Esophagus squamous epithelium (tissue), 5 donors: ENCODE measurements around the gene TRAPPC5. TPM values are rescaled to one million over a fixed set of nuclear protein-coding genes. Genes with fewer than 3 reads are reported as not detected.
A peak's percentile ranks its signal among the peaks of the same experiment; 100 is the strongest.

Experiments
- DNase-seq: peaks from one replicate; lab custom pipeline; 2025; lab: John Stamatoyannopoulos, UW
- H3K27ac ChIP-seq, 4 donors: fragments of 200-600 bp; sonication (generic); one replicate each; pipeline ENCODE4 v1.5.1; 2016 to 2019; ENCODE audit warnings: mild to moderate bottlenecking in 1 of 4
- H3K27me3 ChIP-seq, 4 donors: fragments of 200-600 bp; sonication (generic); 1 replicate in 3 of 4; 2 replicates in 1 of 4; pipeline versions ENCODE4 v1.5.1 to v1.6.0; 2017 to 2021; ENCODE audit warnings: antibody characterized with exemption in 1 of 4
- H3K36me3 ChIP-seq, 3 donors: fragments of 200-600 bp; sonication (generic); one replicate each; pipeline ENCODE4 v1.5.1; 2016 to 2019
- H3K4me1 ChIP-seq, 3 donors: fragments of 200-600 bp; sonication (generic); one replicate each; pipeline ENCODE4 v1.5.1; 2017 to 2019
- H3K4me3 ChIP-seq, 4 donors: fragments of 200-600 bp; sonication (generic); 1 replicate in 3 of 4; 2 replicates in 1 of 4; pipeline ENCODE4 v1.5.1; 2016 to 2019; ENCODE audit warnings: mild to moderate bottlenecking in 2 of 4, moderate library complexity in 1 of 4
- H3K9me3 ChIP-seq, 3 donors: fragments of 200-600 bp; sonication (generic); one replicate each; pipeline ENCODE4 v1.5.1; 2016 to 2019
- POLR2A ChIP-seq, 4 donors: fragments of 450-650 bp; IDR thresholded peaks; one replicate each; pipeline ENCODE4 v1.6.1; 2017; ENCODE audit warnings: antibody characterized with exemption in 4 of 4, mild to moderate bottlenecking in 4 of 4, moderate library complexity in 3 of 4
- WGBS, 2 donors: methylation state at CpG; one replicate each; pipeline ENCODE4 v1.1.5; 2018; 5-methylcytosine and 5-hydroxymethylcytosine counted together
- intact Hi-C: fragments of 100-400 bp; cut with DNase I; formaldehyde crosslinking; loops from one replicate; pipeline ENCODE4 v1.15.0; 2022
- total RNA-seq, 4 donors: library from RNA; depleted of rRNA; stranded (reverse); fragments of >200 nt; gene quantifications; one replicate each; pipeline ENCODE4 v1.1.0, GENCODE V29; 2016
- TF ChIP-seq, protein P1 (sequence below), 6 experiments: fragments of 450-650 bp in 4 of 6; fragments of 200-600 bp in 2 of 6; sonication (generic) in 2 of 6; IDR thresholded peaks; one replicate each; pipeline ENCODE4 v1.5.1; 2016 to 2019; ENCODE audit warnings: antibody characterized with exemption in 6 of 6, mild to moderate bottlenecking in 4 of 6, moderate library complexity in 4 of 6
- donor health status: DM: yes; HTN: yes; CAD: no.

TRAPPC5 gene
- total RNA-seq, 4 donors from 2014 or later, result 52.3 to 91.5 (median 77.4) TPM

DNA sequence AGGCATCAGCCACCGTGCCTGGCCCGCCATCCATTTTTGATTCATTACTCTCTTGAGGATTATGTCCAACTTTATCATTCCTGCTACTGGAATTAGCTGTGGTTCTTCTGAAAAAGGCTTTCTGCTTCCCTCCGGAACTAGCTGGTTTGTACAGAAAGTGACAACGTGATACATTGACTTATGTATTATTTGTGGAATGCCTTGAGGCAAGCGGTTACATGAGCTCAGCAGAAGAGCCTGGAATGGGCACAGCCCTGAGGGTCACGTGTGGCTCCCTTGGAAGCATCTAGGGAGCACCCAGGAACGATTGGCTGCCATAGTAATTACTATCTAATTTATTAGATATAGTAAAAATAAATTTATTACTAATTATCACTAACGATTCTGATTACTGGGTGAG is 26.2 kb upstream of the TRAPPC5 start:
- Histone ChIP-seq H3K4me1 (peaks cover 0 to 25% (median 5%) of the 10 kb centered on the region in 3 donors), H3K4me3 (no peak overlapping the region), H3K27me3 (peaks cover 0 to 21% (median 0%) of the 10 kb centered on the region in 4 donors), H3K36me3 (no peaks in the 10 kb centered on the region), H3K9me3 (no peaks in the 10 kb centered on the region), H3K27ac (no peak overlapping the region)
- no peak for TF ChIP-seq POLR2A (IDR thresholded peaks at IDR 0.05)
- TF ChIP-seq, protein P1, sequence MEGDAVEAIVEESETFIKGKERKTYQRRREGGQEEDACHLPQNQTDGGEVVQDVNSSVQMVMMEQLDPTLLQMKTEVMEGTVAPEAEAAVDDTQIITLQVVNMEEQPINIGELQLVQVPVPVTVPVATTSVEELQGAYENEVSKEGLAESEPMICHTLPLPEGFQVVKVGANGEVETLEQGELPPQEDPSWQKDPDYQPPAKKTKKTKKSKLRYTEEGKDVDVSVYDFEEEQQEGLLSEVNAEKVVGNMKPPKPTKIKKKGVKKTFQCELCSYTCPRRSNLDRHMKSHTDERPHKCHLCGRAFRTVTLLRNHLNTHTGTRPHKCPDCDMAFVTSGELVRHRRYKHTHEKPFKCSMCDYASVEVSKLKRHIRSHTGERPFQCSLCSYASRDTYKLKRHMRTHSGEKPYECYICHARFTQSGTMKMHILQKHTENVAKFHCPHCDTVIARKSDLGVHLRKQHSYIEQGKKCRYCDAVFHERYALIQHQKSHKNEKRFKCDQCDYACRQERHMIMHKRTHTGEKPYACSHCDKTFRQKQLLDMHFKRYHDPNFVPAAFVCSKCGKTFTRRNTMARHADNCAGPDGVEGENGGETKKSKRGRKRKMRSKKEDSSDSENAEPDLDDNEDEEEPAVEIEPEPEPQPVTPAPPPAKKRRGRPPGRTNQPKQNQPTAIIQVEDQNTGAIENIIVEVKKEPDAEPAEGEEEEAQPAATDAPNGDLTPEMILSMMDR (IDR thresholded peaks at IDR 0.05), result no peak
- 23 to 35% methylated on average over 8 of the region's 8 CpGs for WGBS, 2 donors
- intact Hi-C loops, result no loop called here
- no peak for DNase-seq

- H3K9me3 ChIP-seq, result no peaks in the 10 kb centered on the region
- DNase-seq, result no peak
- H3K4me1 ChIP-seq, result peaks cover 0 to 25% (median 5%) of the 10 kb centered on the region in 3 donors
- H3K27me3 ChIP-seq, result peaks cover 0 to 24% (median 0%) of the 10 kb centered on the region in 4 donors
- WGBS, 2 donors, result 61 to 73% methylated on average over 8 of the region's 8 CpGs
- H3K4me3 ChIP-seq, result no peak overlapping the region
- no peak overlapping the region for H3K27ac ChIP-seq
- no peaks in the 10 kb centered on the region for H3K36me3 ChIP-seq
- intact Hi-C loops, result no loop called here
- TF ChIP-seq, protein P1 (IDR thresholded peaks at IDR 0.05), result no peak
- no peak for TF ChIP-seq POLR2A (IDR thresholded peaks at IDR 0.05)
Measured at GRCh38 chr19:7655581-7655980, 25.1 kb upstream of the TRAPPC5 start.

DNA sequence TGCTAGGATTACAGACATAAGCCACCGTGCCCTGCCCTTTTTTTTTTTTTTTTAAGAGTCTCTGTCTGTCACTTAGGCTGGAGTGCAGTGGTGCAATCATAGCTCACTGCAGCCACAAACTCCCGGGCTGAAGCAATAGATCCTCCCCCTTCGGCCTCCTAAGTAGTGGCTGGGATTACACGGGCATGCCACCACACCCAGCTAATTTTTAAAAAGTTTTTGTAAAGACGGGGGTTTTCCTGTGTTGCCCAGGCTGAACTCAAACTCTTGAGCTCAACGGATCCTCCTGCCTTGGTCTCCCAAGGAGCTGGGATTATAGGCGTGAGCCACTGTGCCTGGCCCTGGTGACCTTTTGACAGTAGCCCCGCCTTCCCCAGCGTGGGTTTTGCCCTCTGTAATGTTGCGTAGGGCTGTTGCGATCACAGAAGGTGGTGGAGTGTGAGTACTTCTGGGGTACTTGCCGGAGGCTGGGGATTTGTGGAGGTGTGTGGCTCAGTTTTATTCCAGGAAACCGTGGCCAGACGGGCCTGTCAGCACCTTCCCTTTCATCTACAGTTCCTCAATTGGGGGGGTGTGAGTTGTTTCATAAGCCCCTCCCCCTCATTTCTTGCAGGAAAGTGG is 23.4 kb upstream of the TRAPPC5 start:
- H3K27me3 ChIP-seq, result peaks cover 0 to 12% (median 0%) of the 10 kb centered on the region in 4 donors
- DNase-seq, result no peak
- intact Hi-C loops, result no loop called here
- H3K4me3 ChIP-seq, result no peak overlapping the region
- H3K4me1 ChIP-seq, result peaks cover 0 to 22% (median 4%) of the 10 kb centered on the region in 3 donors
- no peaks in the 10 kb centered on the region for H3K36me3 ChIP-seq
- no peaks in the 10 kb centered on the region for H3K9me3 ChIP-seq
- TF ChIP-seq, protein P1 (IDR thresholded peaks at IDR 0.05), result no peak
- 27 to 31% methylated on average over 10 to 12 of the region's 14 CpGs for WGBS, 2 donors
- H3K27ac ChIP-seq, result peak overlapping the region in 1 of 4 donors; percentile 33

GRCh38 chr19:7658219-7658686 is 22.4 kb upstream of the TRAPPC5 start:
- Histone ChIP-seq H3K27me3 (peaks cover 0 to 16% (median 0%) of the 10 kb centered on the region in 4 donors), H3K36me3 (no peaks in the 10 kb centered on the region), H3K9me3 (no peaks in the 10 kb centered on the region), H3K4me1 (peaks cover 0 to 17% (median 0%) of the 10 kb centered on the region in 3 donors), H3K27ac (no peak overlapping the region), H3K4me3 (no peak overlapping the region)
- TF ChIP-seq POLR2A (IDR thresholded peaks at IDR 0.05), result no peak
- TF ChIP-seq, protein P1 (IDR thresholded peaks at IDR 0.05), result no peak
- WGBS, 2 donors, result 24 to 27% methylated on average over 5 to 6 of the region's 9 CpGs
- no peak for DNase-seq
- intact Hi-C loops, result no loop called here

DNA sequence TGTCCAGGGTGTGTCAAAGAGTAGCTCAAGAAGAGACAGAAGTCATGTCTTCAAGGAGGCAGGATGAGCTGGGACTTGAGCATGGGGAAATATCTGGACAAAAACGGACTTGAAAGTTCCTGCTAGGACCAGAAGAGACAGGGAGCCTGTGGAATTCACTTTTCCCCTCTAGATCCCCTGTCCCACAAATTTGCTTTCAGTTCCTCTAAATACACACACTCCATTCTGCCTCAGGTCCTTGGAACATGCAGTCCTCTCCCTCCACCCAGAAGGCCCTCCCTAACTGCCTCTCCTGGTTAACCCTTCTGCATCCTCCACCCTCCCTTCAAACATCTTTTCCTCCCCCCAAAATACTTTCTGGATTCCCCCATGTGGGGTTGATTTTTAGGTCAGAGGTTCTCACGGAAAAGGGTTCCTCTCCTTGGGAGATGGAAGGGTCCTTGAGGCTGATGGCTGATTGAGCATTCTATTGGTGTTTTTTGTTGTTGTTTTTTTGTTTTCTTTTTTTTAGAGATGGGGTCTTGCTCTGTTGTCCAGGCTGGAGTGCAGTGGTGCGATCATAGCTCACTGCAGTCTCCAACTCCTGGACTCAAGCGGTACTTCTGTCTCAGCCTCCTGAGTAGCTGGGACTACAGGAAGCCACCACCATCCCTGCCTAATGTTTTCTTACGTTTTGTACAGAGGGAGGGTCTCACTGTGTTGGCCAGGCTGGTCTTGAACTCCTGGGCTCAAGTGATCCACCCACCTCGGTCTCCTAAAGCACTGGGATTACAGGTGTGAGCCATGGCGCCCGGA is 18.7 kb upstream of the TRAPPC5 start:
- Histone ChIP-seq H3K9me3 (no peaks in the 10 kb centered on the region), H3K36me3 (no peaks in the 10 kb centered on the region), H3K4me1 (peaks cover 0 to 10% (median 0%) of the 10 kb centered on the region in 3 donors), H3K4me3 (no peak overlapping the region), H3K27me3 (peaks cover 0 to 42% (median 0%) of the 10 kb centered on the region in 4 donors), H3K27ac (no peak overlapping the region)
- intact Hi-C loops, result no loop called here
- TF ChIP-seq POLR2A (IDR thresholded peaks at IDR 0.05), result no peak
- TF ChIP-seq, protein P1 (IDR thresholded peaks at IDR 0.05), result no peak
- 62 to 68% methylated on average over 7 to 8 of the region's 8 CpGs for WGBS, 2 donors
- DNase-seq, result no peak
